GM18520 (cell line): ENCODE measurements around the gene HMGN2.
"Not testable (repeated sequence)": the region's sequence is repeated elsewhere in the genome, so short reads cannot be mapped to it uniquely, and the experiment has no call there.

Experiments
- ATAC-seq: cut with Tn5 transposase; IDR thresholded peaks from one replicate; pipeline ENCODE4 v1.9.1; 2021; ENCODE audit not compliant: unreplicated experiment

HMGN2 gene

DNA sequence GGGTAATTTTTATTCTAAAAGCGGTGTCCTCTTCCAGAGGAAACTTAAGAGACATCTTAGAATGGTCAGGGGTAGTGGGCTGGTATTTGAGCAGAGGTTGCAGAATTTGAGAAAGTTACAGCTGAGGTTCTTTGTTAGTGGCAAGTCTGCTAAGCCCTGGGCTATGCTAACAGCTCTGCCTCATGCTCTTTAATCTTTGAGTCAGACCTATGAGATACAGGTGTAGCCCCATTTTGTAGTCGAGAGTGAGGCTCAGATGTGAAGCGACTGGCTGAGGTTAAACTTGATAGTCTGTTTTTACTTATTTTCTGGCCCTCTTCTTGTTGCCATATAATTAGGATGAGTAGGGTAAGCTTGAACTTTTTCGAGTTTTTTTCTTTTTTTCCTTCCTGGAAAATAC is 4.7 kb downstream of the HMGN2 start:
- ATAC-seq, result no peak

DNA sequence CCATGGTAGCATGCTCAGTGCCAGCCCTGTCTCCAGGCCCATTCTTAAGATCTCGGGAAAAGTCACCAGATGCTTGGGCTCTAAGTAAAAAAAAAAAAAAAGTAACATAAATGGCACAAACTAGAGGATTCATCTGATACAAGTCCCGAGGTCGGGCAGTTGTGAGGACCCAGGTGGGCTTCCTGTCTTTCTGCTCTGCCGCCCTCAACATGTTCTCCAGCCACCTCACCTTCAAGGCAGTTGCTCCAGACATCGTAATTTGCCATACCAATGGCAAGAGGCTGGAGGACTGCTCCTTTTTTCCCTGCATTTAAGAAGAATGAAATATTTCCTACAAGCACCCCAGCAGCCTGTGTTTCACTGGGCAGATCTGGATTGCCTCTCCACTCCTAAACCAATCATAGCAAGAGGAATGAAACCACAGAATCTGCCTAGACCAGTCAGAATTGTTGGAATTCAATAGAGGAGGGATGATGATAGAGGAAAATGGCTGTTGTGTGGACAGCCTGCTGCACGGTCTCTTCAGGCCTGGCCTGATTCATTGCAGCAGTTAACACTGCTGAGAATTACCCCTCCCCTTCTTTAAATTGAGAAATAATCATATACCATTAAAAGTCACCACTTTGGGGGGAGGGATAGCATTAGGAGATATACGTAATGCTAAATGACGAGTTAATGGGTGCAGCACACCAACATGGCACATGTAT is 5.4 kb downstream of the HMGN2 start:
- no peak for ATAC-seq

DNA sequence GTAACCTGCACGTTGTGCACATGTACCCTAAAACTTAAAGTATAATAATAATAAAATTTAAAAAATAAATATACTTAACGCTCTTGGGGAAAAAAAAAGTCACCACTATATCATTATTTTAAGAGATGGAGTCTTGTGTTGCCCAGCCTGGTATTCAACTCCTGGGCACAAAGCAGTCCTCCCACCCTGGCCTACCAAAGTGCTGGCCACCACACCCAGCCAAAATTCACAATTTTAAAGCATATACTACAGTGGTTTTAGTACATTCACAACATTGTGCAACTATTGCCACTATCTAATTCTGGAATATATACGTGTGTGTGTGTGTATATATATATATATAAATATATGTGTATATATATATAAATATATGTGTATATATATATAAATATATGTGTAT is 5.9 kb downstream of the HMGN2 start:
- ATAC-seq, result no peak

DNA sequence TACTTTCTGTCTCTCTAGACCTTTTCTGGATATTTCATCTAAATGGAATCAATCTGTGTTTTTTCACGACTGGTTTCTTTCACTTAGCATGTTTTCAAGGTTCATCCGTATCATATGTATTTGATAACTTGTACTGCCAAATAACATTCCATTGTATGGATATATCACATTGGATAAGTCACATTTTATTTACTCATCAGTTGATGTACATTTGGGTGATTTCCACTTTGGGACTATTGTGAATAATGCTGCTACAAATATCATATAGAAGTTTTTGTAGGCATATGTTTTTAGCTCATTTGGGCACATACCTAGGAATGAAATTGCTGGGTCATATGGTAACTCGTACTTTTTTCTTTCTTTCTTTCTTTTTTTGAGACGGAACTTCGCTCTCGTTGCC is 6.7 kb downstream of the HMGN2 start:
- no peak for ATAC-seq

DNA sequence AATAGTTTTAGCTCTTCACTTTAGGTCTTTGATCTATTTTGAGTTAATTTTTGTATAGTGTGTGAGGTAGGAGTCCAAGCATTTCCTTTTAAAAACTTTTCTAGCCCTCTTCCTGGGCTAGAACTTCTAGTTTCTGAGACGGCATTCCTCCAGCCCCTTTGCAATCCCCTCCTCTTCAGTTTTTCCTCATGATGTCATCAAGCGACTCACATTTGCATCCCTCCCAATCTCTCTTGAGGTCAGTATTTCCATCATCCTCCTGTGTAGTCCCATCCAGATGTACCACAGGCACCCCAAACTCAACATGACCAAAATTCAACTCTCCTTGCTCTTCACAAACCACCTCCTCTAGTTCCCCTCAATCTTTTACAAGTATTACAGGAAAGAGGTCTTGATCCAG is 10.7 kb downstream of the HMGN2 start:
- no peak for ATAC-seq

DNA sequence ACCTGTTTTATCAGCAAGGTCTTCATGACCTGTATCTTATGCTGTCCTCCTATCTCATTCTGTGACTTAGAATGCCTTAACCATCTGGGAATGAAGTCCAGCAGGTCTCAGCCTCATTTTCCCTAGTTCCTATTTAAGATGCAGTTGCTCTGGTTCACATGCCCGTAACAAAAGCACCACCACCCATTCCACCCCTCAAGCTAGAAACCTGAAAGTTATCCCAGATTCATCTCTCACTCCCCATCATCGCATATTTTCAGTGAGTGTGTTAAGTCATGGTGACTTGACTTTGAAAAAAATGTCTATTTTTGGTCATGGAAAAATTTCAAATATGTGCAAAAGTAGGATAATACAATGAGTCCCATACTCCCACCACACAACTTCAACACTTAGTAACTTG is 11.7 kb downstream of the HMGN2 start:
- ATAC-seq, result no peak

DNA sequence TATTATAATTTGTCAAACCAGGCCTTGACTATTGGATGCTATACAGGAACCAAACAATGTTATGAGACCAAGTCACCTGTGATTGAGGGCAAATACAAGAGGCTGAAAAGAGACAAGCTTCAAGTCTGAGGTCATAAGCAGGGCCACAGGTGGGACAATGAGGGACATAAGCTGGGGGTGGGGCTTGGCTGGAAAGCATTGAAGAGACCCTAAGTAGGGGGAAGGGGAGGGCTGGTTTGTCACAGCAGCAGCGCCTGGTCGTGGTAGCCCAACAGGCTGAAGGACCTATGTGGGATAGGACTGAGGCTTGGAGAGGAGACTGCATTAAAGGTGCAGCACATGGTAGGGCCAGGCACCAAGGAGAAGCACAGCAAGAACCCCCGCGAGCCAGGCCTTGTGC is 17.9 kb downstream of the HMGN2 start:
- ATAC-seq, result no peak

DNA sequence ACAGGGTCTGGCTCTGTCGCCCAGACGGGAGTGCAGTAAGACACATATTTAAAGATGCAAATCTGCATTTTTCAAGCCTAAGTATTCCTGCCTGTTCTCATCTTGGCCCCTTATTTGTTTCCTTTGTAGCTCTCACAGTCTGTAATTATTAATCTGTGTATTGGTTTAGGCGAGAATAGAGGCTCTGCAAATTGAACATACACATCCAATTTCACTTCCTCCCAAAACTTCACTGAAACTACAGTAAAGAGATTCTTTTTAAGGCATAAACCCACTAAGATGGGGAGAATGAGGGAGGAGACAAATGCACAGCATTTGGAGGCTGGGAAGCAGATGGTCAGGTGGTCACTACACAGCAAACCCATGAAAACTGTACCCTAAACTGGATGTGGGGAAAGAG is 21.0 kb downstream of the HMGN2 start:
- no peak for ATAC-seq

DNA sequence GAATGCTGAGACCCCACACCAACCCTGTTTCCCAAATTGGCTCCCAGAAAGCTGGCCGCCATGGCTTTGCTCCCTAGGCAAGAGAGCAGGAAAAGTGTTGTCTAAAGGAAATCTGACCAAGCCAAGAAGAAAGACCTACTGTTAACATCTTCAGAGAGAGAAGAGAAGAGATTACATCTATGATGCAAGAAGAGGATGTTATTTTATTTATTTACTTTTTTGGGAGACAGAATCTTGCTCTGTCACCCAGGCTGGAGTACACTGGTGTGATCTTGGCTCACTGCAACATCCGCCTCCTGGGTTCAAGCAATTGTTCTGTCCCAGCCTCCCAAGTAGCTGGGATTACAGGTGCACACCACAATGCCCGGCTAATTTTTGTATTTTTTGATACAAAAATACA is 21.7 kb downstream of the HMGN2 start:
- no peak for ATAC-seq

DNA sequence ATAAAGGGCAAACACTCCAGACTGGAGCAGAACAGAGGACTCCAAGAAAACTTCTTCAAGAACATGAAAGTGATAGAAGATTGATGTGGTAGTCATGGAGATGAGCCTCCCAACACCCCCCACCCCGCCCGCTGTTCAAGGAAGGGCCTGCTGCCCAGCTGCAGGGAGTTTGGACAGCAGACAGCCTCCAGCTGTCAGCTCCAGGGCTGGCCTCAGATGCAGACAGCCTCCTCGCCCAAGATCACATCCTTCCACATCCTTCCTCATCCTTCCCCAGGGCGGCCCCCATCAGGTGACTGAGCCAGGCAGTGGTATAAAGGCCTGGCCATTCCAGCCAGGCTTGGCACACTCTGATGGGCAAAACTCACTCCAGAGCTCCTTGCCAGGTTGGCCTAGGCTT is 24.6 kb downstream of the HMGN2 start:
- ATAC-seq, result no peak

DNA sequence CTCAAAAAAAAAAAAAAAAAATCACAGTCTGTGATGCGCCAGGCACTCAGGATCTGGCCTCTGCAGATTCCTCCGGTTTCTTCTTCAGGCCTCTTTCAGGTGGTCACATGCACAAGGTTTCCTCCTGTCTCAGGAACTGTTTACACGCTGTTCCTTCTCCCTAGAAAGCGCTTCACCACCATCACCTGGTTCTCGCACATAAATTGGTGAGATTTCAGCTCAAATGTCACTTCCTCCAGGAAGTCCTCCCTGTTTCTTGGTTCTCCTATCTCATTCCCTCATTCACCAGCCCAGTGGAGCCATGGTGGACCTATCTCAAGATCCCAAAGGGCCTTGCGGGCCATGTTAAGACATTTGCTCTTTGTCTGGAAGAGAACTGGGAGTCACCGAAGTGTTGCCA is 26.7 kb downstream of the HMGN2 start:
- no peak for ATAC-seq

DNA sequence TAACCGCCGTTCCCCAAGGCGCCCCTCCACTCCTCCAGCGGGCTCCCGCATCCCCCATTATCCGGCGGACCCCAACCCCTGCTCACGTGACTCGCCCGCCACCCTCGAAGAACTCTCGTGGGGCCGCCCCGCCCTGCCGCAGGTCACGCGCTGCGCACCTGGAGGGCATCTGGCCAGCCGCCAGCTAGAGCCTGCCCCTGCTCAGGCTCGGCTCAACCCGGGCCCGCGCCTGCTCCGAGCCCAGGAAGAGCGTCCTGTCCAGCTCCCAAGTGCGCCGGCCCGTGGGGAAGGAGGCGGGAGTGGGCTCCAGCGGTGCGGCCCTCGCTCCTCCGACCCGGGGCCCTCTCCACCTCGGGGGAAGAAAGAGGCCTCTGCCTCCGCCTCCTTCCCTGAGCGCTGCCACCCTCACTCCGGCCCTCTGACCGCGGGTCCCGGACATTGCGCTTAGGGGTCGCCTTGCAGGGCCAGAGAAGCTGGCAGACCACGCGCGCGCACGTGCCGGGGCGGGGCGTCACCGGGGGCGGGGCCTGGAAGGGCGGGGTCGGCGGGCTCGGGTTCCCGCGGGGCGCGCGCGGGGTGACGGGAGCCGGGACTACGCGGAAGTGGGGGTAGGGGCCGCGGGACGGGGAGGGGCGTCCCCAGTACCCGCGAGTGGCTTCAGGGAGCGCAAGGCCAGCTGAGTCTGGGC is 28.4 kb downstream of the HMGN2 start:
- peak; percentile 51 for ATAC-seq

DNA sequence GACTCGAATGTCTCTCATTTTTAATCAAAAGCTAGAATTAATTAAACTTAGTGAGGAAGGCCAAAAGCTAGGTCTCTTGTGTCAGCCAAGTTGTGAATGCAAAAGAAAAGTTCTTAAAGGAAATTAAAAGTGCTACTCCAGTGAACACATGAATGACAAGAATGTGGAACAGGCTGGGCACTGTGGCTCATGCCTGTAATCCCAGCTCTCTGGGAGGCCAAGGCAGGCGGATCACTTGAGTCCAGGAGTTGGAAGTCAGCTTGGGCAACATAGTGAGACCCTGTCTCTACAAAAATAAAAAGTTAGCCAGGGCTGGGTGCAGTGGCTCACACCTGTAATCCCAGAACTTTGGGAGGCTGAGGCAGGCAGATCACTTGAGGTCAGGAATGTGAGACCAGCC is 38.5 kb downstream of the HMGN2 start:
- not testable (repeated sequence) for ATAC-seq

DNA sequence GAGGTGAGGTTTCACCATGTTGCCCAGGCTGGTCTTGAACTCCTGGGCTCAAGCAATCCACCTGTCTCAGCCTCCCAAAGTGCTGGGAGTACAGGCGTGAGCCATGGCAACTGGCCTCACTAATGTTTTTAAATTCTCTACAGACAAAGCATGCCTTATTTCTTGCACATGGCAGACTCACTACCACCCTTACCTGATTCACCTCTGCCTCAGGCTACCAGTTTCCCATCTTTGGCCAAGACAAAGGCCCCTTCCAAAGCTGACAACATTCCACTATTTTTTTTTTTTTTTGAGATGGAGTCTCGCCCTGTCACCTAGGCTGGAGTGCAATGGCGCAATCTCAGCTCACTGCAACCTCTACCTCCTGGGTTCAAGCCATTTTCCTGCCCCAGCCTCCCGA is 43.6 kb downstream of the HMGN2 start:
- ATAC-seq, result not testable (repeated sequence)

DNA sequence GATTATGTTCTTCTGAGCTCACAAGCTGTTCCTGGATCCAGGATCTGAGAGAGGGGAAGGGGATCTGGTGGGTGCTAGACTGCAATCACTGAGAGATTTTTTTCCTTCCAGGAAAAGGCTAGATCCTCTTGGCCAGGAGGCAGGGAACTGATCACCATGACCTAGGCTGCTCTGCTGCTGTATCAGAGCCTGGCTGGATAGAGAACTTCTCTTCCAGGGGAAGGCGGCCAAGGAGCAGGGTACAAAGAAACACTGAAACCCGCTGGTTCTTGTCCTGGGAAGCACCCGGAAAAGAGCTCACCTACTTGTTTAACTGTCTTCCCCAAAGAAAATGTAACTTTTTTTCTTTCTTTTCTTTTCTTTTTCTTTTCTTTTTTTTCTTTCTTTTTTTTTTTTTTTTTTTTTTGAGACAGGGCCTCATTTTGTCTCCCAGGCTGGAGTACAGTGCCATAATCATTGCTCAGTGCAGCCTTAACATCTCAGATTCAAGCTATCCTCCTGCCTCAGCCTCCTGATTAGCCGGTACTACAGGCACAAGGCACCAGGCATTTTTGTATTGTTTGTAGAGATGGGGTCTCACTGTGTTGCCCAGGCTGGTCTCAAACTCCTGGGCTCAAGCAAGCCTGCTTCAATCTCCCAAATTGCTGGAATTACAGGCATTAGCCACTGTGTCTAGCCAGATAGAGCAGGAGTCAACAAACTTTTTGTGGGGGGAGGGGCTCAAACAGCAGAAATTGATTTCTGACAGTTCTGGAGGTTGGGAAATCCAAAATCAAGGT is 44.9 kb downstream of the HMGN2 start:
- no peak for ATAC-seq

DNA sequence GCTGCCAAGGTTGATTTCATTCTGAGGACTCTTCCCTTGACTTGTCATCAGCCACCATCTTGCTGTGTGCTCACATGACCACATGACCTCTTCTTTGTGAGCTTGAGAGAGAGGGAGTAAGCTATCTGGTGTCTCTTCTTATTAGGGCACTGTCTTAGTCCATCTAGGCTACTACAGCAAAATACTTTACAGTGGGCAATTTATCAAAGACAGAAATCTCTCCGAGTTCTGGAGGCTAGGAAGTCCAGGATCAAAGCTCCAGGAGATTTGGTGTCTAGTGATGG is 45.5 kb downstream of the HMGN2 start:
- ATAC-seq, result no peak

DNA sequence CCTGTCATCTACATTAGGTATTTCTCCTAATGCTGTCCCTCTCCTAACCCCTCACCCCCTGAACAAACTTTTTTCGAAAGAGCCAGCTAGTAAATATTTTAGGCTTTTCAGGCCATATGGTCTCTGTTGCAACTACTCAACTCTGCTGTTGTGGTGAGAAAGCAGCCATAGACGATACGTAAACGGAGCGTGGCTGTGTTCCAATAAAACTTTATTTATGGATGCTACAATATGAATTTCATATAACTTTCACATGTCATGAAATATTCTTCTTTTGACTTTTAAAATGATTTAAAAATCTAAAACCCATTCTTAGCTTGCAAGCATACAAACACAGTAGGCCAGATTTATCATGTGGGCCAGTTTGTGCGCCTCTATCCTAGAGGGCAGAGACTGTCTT is 46.1 kb downstream of the HMGN2 start:
- ATAC-seq, result no peak

DNA sequence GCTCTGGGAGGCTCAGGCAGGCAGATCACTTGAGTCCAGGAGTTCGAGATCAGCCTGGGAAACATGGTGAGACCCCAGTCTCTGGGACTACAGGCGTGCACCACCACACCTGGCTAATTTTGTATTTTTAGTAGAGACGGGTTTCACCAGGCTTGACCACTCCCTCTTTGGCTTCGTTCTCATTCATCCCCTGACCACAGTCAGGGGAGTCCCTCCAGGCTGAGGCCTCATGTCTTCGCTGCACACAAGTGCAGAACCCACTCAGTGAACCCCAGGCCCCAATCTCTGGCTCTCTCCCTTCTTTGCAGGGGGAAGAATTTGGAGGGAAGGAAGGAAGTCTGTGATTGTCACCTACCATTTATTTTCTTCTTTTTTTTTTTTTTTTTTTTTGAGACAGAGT is 48.1 kb downstream of the HMGN2 start:
- no peak for ATAC-seq

DNA sequence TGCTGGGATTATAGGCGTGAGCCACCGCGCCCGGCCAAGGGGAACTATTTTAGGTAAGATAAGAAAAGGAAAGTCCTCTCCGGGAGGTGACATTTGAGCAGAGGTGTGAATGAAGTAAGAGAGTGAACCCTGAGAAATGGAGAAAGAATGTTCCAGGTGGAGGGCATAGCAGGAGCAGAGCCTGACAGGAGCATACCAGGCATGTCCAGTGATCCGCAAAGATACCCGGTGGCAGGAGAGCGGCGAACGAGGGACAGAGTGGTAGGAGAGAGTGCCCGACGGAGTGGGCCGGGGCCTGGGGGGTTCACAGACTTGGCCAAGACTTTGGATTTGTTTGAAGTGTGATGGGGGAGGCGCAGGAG is 49.4 kb downstream of the HMGN2 start:
- ATAC-seq, result no peak

DNA sequence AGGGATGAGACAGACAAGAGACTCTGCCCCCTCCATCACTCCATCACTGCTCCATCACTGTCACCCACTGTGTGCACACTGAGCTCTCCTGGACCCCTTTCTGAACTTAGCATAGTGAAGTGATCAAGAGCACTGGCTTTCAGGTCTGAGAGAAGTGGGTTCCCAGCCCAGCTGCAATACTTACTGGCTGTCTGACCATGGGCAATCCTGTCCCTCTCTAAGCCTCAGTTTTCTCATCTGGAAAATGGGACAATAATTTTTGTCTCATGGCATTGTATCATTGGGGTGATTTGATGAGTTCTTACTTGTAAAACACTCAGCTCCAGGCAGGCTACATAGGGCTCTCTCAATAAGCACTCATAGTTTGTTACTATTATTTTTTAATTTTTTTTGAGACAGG is 49.8 kb downstream of the HMGN2 start:
- ATAC-seq, result no peak

DNA sequence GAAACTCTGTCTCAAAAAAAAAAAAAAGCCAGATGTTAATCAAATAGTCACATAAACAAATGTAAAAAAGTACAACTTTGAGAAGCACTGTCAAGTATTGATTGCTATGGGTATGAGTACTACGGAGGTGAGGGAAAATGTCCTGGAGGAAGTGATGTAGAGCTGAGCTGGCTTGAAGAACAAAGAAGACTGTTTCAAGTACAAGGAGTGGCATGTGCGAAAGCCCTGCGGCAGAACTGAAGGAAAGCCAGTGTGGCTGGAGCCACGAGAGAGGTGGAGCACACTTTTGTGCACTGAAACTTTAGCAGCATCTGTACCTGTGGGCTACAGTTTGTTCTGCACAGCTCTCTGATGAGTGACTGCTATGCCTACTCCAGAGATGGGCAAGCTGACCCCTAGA is 51.9 kb downstream of the HMGN2 start:
- no peak for ATAC-seq
